ENCODE results near the gene GSTK1.
"Not testable (repeated sequence)": the region's sequence is repeated elsewhere in the genome, so short reads cannot be mapped to it uniquely, and the experiment has no call there.

The GSTK1 gene

DNA sequence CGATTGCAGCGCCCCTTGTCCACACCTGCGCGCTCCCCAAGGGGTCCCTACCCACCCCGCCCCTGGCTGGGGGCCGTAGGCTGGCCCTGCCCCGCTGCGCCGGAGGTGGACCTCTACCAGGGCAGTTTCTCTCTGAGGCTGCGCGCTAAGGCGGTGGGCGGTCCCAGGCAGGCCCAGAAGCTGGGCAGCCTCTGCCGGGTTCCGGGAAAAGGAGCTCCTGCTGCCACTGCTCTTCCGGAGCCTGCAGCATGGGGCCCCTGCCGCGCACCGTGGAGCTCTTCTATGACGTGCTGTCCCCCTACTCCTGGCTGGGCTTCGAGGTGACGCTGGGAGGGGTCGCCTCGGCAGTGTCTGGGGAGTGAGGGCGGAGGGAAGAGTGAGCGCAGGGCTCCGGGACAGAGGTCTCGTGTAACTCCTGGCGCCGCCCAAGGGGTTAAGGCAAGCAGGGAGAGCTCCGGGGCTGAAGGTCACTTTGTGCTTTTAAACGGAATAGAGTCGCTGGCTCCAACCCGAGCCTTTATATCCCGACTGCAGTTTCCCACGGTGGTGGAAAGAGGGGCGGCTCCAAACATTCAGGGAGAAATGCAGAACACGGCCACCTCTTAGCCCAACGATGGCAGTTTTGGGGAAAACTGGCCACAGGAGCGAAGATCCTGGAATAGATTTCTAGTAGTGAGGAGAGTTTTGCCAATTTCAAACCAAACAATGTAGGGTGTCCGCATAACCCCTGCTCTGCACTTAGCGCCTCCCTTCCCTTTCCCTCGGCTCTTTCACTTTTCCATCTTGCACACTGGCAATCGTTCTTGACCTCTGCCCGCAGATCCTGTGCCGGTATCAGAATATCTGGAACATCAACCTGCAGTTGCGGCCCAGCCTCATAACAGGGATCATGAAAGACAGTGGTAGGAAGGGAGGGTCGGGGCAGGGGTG is at the start of gene GSTK1:
GSTK1 (plus strand) TSS at position 176 of the 930 bp plus-strand sequence; CDS start at position 249, 73 bp downstream.
- DNase-seq (ENCODE audit: low read depth): no peak

DNA sequence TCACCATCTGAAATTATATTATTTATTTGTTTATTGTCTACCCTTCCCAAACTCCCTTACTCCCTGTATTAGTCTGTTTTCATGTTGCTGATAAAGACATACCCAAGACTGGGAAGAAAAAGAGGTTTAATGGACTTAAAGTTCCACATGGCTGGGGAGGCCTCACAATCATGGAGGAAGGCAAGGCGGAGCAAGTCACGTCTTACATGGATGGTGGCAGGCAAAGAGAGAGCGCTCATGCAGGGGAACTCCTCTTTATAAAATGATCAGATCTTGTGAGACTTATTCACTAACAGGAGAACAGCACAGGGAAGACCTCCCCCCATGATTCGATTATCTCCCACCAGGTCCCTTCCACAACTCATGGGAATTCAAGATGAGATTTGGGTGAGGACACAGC is 49.8 kb upstream of the GSTK1 start:
- DNase-seq (ENCODE audit: low read depth): not testable (repeated sequence)

DNA sequence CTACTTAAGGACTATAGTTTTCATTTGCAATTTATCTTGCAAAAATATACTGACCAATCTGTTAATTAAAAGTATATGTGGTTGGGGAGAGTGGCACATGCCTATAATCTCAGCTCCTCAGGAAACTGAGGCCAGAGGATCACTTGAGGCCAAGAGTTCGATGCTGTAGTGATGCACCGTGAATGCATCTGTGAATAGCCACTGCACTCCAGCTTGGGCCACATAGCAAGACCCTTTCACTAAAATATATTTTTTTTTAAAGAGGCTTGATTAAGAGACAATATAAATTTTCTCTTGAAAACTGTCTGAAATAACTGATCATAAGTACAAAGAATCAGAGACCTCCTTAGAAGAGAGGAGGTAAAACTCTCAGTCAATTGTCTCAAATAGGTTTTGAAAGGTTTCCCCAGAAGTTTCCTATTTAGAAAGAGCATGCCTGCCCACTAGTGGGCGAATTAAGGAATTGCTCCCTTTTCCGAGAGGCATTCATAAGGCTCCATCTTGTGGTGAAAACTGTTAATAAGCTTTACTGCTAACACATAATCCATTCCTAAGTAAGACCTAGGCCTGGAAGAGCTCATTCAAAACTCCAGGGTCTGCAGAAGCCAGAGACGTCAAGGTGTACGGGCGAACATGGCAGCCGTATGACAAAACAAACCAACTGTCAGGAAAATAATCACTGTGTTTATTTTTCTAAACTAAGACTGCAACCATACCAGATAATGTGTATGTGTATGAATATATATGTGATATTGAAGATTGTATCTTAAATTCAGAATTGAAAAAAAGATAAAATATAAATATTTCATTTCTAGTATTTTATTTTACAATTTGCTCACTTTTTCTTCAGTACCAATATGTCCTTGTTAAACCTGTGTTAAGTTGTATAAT is 48.2 kb upstream of the GSTK1 start:
- DNase-seq (ENCODE audit: low read depth): peak; percentile 55

DNA sequence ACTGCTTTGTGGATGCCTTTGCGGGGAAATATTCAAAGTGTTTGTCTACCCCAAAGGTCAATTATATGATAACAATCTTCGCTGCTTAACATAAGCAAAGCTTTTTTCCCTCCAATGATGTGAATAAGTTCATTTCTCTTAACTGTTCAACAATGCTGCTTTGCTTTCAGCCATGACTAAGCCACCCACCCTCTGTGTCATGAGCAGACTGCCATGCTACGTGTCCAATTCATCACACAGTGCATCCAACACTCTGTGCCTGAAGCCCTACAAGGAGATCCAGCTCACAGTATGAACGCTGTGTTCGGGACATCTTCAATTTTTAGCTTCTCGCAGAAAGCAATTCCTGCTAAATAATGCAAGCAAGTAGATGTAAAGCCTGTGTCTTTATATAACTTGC is 47.1 kb upstream of the GSTK1 start:
- peak; percentile 24 for DNase-seq (ENCODE audit: low read depth)

DNA sequence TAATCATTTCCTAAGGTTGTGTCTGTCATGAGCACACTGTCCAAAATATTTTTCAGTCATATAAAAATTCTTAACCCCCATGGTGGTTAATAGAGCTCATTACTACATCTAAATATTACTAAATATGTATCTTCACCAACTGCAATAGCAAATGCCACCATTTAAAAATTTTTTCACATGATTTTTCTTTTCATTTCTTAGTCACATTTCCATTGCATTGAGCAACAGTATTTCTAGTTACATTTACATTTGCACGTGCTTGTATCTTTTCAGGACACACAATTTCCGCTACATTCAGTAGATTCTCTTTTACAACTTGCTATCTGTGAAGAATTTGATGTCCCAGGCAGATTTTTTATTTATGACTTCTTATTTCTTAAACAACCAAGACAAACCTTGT is 46.6 kb upstream of the GSTK1 start:
- no peak for DNase-seq (ENCODE audit: low read depth)

DNA sequence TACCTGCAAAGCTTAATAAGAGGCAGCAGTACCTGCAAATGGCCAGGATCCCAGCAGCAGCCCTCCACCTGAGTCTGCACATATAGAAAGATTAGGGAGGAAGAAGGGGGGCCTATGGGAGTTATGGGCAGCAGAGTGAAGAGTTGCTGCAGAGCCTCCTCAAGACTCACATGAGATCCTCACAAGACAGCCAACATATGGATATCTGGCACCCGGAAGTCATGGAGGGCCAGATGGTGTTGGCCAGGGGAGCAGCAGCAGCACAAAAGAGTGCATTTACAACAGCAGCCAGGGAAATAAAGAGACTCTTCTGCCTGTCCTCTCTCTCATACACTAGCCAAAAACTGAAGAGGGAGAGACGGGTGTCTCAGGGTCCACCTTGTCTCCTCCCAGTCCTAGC is 45.4 kb upstream of the GSTK1 start:
- no peak for DNase-seq (ENCODE audit: low read depth)

DNA sequence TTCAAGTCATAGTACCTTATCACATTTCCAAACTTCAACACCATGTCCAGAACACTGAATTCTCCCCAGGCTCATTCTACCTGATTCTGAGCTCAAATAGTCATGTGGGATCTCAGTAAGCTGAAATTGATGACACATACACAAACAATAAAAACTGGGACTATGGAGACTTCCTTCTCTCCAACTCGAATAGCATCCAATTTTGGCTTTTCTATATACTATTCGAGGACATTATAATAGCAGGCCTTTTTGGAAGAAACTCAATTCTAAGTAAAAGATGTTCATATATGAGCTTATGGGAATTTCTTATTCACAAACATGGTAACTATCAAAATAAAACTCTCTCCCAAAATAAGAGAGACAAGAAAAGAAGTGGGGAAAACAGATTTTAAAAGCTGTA is 42.0 kb upstream of the GSTK1 start:
- DNase-seq (ENCODE audit: low read depth): no peak

DNA sequence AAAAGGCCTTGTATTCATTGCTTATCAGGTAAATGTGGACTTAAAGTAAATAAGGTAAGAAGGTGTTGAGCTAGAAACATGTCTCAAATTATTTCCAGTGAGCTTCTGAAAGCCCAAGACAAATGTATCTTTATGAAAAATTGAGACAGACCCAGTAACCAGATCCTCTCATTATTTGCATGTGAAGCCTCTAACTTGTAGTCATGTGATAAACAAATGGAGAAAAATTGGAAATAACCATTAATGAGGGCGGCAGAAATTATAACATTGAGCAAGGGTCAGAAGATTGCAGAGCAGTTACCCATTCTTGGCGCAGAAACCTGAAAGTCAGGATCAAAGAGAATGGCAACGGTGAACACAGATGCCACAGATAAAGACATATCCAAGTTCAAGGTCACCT is 41.5 kb upstream of the GSTK1 start, which contains the start of gene TAS2R40:
TAS2R40 (plus strand) TSS at position 301 of the 400 bp plus-strand sequence; CDS start at position 343, 42 bp downstream.
- no peak for DNase-seq (ENCODE audit: low read depth)

DNA sequence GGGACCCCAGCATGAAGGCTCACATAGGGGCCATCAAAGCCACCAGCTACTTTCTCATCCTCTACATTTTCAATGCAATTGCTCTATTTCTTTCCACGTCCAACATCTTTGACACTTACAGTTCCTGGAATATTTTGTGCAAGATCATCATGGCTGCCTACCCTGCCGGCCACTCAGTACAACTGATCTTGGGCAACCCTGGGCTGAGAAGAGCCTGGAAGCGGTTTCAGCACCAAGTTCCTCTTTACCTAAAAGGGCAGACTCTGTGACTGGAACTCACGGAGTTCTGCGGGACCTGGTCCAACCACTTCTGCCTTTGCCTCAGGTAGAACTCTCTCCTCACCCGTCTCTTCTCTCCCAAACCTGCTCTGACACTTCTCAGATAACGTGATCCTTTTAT is 40.5 kb upstream of the GSTK1 start:
- no peak for DNase-seq (ENCODE audit: low read depth)

DNA sequence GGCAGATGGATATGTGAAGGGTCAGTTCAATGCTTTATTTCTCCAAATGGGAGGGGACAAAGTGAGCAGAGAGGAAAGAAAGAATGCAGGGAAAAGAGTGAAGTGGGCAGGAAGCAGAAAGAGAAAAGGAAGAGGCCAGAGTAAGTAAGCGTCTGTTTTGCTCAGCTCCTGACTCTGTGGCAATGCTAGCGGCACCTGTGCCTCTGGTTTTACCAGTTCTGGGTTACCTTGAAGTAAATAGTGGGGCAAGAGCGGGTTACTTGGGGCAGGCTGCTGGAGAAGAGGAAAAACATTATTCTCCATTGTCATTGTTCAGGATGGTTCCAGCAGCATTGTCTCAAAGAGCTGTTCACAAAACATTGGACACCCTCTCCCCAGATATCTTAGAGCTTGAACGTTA is 39.5 kb upstream of the GSTK1 start:
- DNase-seq (ENCODE audit: low read depth): no peak

DNA sequence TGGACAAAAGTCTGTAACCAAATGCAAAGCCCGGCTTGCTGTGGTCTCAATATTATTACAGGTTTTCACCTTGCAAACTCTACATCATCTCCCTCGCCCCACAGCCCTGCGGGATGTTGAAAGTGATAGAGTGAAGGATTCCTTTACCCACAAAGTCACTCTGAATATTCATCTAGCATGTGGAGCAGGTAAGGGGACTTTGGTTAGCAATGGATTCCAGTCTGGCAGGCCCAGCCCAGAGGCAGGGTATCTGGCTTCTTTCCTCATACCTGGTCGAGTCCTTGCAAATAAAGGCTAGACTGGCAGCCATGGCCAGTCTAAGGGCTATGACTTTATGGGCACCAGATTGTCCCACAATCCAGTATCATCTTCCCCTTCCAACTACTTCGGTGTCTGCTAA is 38.2 kb upstream of the GSTK1 start:
- no peak for DNase-seq (ENCODE audit: low read depth)

DNA sequence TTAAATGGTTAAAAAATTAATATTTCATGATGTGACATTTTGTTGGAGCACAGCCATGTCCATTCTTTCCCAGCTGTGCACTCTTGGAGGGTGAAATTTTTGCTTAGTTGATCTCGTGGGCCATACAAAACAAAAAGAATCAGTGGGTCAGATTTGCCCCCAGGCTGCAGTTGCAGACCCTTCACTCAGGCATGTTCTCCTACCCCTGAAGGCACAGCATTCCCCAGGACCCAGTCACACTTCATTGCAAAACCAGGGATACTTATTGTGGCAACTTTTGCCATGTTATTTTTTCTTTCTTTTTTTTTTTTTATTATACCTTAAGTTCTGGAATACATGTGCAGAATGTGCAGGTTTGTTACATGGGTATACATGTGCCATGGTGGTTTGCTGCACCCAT is 35.4 kb upstream of the GSTK1 start:
- DNase-seq (ENCODE audit: low read depth): no peak

DNA sequence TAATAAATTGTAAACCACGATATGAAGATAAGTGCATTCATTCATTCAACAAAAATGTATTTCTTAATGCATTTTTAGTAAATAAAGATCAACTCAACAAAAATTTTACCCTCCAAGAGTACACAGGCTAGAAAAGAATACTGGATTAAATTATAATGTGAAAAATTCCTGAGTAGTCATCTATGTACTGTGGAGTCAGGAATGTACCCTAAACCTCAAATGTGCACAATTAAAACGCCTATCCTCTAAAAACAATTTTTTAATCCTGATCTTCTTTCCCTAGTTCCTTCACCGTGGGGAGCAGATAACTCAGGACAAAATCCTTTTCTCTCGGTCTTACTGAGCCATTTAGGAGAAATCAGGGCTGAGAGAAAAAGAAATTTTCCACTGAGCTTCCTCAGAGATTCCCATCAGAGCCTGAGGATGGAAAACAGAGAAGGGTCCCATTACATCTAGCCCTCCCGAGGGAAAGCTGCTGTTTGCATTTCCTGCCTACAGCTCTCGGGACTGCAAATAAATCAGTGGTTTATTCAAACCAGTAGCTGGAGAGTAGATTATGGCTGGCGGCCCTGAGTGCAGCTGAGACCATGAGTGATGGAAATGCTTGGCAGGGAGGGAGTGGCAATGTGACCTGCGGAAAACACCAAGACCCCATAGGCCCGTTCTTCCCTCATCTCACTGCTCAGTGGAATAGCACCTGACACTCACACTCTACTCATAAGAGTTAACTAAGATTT is 34.0 kb upstream of the GSTK1 start:
- no peak for DNase-seq (ENCODE audit: low read depth)

DNA sequence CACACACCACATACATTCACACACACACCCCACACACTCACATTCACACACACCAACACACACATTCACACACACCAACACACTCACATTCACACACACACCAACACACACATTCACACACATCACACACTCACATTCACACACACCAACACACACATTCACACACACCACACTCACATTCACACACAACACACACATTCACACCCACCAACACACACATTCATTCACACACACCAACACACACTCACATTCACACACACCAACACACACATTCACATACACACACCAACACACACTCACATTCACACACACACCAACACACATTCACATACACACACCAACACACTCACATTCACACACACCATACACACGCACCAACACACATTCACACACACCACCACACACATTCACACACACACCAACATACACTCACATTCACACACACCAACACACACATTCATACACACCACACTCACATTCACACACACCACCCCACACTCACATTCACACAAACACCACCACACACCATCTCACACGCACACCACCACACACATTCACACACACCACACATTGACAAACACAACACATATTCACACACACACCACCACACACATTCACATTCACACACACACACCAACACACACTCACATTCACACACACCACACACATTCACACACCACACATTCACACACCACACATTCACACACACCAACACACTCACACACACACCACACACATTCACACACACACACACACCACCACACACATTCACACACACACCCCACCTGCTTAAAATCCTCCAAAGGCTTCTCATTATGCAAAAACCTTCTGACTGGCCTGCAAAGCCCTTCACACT is 32.4 kb upstream of the GSTK1 start:
- no peak for DNase-seq (ENCODE audit: low read depth)

DNA sequence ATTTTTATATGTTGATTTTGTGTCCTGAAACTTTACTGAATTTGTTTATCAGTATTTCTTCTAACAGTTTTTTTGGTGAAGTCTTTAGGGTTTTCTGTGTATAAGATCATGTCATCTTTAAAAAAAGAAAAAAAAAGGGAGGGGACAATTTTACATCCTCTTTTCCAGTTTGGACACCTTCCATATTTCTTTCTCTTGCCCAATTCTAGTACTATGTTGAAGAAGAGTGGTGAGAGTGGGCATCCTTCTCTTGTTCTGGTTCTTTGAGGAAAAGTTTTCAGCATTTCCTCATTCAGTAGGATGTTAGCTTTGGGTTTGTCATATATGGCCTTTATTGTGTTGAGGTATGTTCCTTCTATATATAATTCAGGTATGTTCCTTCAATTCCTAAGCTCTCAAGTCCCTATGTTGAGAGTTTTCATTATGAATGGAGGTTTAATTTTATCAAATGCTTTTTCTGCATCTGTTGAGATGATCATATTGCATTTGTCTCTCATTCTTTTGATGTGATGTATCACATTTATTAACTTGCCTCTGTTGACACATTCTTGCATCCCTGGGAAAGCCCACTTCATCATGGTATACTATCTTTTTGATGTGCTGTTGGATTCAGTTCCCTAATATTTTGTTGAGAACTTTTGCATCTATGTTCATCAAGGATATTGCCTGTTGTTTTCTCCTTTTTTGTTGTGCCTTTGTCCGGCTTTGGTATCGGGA is 29.3 kb upstream of the GSTK1 start:
- no peak for DNase-seq (ENCODE audit: low read depth)

DNA sequence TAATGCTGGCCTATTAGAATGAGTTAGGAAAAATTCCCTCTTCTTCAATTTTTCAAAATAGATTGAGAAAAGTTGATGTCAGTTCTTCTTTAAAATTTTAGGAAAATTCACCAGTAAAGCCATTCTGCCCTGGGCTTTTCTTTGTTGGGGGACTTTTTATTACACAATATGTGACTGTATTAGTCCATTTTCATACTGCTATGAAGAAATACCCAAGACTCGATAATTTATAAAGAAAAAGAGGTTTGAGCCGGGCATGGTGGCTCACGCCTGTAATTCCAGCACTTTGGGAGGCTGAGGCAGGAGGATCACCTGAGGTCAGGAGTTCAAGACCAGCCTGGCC is 28.7 kb upstream of the GSTK1 start:
- no peak for DNase-seq (ENCODE audit: low read depth)

DNA sequence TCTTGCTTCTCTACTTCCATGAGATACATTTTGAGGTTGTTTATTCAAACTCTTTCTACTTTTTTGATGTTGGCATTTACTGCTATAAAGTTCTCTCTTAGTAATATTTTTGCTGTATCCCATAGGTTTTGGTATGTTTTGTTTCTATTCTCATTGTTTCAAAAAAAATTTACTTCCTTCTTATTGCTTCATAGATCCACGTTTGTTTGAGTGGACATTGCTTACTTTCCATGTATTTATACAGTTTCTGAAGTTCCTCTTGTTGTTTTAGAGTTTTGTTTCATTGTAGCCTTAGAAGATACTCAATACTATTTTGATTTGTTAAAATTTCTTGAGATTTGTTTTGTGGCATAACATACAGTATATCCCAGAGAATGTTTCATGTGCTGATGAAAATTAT is 27.7 kb upstream of the GSTK1 start:
- DNase-seq (ENCODE audit: low read depth): no peak

DNA sequence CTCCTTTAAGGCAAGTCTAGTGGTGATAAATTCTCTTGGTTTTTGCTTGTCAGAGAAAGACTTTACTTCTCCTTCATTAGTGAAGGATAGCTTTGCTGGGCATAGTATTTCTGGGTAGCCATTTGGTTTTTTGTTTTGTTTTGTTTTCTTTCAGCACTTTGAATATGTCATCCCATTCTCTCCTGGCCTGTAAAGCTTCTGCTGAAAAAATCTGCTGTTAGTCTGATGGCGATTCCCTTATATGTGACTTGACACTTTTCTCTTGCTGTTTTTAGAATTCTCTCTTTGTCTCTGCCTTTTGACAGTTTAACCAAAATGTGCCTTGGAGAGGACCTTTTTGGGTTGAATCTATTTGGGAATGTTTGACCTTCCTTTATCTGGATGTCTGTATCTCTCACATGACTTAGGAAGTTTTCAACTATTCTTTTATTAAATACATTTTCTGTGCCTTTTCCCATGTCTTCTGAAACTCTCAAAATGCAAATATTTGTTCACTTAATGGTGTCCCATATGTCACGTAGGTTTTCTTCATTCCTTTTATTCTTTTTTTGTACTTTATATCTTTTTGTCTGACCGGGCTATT is 26.7 kb upstream of the GSTK1 start:
- no peak for DNase-seq (ENCODE audit: low read depth)

DNA sequence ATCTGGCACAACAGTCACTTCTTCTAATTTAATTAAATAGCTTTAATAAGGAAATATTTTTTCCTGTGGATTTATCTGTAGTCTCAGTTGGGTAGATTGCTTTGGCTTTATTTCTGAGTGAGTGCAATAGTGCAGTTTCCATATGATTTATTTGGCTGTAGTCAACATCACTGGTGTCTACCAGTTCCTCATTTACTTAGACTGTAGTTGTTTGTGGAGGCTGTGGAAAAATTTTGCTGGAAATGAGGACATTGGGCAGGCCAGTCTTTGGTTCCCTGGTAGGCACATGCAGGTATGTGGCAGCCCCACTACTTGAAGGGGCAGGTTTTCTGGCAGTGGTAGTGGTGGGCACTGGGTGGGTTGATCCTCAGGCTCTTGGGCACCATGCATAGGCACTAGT is 25.9 kb upstream of the GSTK1 start:
- no peak for DNase-seq (ENCODE audit: low read depth)

DNA sequence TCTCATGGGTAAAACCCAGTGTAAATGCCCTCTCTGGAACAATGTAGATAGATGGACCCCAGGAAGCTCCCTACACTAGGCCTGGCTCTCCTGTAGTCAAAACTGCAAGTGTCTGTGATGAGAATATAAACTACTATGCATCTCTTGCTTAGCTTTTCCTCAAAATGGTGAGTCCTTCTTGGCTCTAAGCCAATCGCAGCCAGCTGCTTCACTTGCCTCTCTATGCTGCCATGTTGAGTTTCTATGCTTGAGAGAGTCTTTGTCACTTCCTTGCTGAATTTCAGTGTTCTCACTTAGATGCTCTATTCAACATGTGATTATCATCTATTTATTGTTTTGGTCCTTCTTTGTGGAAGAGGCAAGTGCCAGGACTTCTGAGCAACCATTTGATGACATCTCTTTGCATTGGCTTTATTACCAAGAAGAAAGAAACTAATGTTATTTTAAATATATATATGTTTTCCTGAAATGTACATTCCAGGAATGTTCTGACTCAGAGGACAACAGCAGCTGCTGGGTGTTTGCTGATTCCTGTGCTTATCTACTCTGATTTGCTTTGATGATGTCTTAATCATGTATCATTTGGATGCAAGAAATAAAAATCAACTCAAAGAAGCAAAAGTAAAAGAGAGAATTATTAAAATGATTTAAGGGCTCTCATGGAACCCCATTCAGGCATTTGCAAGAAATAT is 24.8 kb upstream of the GSTK1 start:
- DNase-seq (ENCODE audit: low read depth): no peak

All from non-pigmented ciliary epithelial cell (primary cell).